NOMO-1 (cell line): ENCODE results near the gene ZNF800.

ENCODE experiments used
- DNase-seq, 2 experiments: peaks; one replicate each; lab custom pipeline; 2025; ENCODE audit not compliant: unreplicated experiment in 2 of 2; lab: John Stamatoyannopoulos, UW

Gene ZNF800

GRCh38 chr7:127390817-127391590, 1.5 kb downstream of the ZNF800 start:
- DNase-seq: no peak

DNA sequence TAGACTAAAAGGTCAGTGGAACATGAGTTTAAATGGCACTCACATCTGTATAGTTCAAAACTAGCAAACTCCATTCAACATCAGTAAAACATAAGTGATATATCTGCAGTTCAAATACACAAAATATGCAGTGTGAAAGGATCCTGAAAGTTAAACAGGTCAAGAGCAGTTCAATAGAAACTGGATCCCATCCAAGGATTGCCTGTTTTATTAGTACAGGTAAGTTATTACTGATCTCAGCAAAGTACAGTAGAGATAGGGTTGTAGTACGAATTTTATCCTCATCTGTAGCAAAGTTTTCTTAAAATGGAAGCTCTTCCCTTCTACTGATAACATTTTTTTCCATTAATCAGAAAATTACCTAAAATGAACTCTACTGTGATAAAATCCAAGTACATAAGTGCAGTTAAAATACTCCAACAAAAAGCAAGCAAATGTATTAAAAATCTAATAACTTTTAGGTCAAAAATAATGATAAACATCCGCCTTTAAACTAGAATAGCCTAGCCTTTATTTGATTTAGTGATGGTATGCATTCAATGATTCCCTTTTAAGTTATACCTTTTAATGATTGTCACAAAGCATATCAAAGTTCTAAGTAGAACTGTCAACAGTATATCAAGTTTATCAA, 2.2 kb downstream of the ZNF800 start:
- DNase-seq: no peak

DNA sequence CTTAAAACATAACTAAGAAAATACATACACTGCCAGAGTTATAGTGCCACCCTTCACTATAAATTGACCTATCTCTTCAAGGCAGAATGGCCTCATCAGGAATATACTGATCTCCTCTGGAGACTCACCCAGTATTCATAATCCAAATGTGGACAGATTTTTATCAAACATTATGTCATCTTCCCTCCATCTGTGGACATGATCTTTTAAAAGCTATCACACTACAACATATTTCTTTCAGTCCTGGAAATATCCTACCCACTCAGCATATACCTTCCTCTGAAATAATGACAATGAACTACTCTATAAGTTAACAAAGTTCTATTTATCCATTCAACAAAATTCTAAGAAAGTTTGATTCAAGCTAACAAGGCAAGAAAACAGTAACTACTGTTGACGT, 3.2 kb downstream of the ZNF800 start:
- DNase-seq: no peak

- DNase-seq: no peak
These were observed 4.5 kb downstream of the ZNF800 start for GRCh38 chr7:127387974-127388373.

DNA sequence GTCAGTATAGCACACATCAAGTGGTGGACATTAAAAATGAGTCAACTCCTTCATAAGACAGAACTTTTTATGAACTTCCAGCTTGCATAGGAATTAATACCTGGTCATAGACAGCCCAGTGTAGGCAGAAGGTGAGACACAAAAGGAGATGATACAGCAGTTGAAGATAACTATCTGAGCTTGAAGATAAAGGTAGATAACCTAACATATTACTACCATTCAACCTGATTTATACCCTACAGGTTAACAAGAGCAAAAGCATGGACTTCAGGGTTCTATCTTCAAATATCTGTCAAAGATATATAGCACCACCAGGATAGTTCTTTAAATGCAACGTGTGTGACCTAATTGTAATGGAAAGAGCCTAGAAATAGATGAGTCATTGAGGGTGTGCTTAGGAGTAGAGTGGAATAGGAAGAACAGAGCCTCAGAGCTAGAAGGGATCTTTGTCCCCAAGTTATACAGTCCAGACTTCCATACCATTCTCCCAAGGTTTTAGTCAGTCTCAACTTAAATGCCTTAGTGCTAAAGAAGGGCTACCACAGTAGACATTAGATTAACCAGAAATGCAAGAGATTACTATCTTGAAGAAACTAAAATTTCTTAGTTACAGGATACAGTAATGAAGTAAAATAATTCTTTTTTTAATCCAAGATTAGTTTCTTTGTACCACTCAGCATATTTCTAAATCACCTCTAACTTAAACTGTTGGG, 9.2 kb downstream of the ZNF800 start:
- DNase-seq: no peak

GRCh38 chr7:127382301-127383085, 10.0 kb downstream of the ZNF800 start:
- DNase-seq: no peak

DNA sequence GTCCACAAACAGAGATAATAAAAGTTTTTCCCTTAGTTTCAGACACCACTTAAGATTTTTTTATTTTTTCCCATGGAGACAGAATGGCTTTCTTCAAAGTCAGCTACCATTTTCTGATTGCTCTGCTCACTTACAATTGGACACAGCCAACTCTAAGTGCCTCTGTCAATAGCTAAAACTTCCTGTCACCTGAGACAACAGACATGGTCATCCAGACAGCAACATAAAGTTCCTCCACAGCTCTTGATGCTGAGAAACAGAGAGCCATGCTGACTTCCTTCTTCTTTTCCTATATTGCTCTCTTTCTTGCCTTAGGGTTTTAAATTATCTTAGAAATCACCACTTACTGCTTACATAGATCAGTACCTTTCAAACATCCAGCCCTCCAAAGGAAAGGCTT, 12.0 kb downstream of the ZNF800 start:
- DNase-seq: no peak

DNA sequence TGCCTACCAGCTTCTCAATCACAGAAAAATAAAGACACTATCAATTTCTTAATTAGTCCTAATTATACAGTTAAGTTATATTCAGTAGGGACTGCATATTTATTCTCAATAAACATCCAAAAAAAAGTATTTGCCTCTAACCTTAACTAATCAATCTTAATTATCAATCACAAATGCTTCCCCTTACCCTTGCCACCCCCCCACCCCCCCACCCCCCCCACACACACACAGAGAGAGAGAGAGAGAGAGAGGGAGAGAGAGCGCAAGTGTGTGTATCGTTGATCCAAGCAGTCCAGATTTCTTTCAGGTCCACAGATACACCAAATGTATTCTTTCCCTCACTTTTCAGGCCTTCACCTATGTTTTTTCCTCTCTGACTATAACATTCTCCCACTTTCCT, 12.9 kb downstream of the ZNF800 start:
- no peak for DNase-seq

GRCh38 chr7:127378537-127378936, 14.0 kb downstream of the ZNF800 start:
- DNase-seq: no peak

- no peak for DNase-seq
These were observed 15.1 kb downstream of the ZNF800 start for GRCh38 chr7:127377425-127377824.

DNA sequence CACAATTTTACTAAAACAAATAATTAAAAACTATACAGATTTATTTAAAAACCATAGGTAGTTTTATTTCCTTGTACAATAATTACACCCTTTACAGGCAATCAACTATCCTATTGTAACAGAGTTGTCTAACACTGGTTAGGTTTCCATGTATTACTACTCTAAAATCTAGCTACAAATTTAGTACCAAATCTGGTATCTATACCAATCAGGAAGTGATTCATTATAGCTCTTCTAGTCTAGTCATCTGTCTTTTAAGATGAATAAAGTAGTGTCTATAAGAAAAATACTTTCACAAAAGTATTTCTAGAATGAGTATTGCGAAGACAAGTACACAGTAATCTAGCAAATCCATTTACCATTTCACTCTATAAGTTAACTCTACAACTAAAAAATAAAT, 16.9 kb downstream of the ZNF800 start:
- DNase-seq: no peak

DNA sequence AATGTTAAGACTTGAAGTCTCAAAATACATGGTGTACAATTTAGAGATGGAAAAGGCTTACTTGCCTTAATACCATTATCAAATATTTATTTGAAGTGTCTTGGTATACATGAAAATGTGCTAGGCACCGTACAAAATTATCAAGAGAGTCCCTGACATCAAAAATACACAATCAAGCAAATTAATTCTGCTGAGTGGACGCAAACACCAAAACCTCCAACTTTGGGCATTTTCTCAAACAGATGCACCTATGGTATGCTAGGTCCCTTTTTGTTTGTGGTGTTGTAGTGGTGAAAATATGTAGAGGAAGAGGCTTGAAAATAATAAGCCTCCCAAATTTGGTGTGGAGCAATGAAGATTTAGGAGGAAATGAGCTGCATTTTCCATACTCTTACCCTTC, 24.8 kb downstream of the ZNF800 start:
- no peak for DNase-seq

DNA sequence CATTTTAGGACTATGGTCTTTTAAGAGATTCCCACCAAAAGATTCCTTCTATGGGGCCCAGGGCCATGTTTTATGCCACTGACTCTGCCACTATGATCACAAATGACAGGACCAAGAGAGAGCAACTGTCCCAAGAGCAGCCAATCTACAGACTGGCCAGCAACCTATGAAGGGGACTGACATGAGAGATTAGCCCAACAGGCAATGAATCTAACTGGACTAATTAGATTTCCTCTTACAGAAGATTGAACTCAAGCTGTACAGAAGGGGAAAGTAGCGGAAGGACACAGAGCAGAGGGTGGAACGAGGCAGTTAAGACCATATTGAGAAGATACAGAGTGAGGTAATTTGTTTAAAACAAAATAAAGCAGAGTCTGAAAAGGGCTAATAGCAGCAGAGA, 25.8 kb downstream of the ZNF800 start:
- no peak for DNase-seq

- DNase-seq: no peak
These were observed 26.6 kb downstream of the ZNF800 start for GRCh38 chr7:127365957-127366315.

DNA sequence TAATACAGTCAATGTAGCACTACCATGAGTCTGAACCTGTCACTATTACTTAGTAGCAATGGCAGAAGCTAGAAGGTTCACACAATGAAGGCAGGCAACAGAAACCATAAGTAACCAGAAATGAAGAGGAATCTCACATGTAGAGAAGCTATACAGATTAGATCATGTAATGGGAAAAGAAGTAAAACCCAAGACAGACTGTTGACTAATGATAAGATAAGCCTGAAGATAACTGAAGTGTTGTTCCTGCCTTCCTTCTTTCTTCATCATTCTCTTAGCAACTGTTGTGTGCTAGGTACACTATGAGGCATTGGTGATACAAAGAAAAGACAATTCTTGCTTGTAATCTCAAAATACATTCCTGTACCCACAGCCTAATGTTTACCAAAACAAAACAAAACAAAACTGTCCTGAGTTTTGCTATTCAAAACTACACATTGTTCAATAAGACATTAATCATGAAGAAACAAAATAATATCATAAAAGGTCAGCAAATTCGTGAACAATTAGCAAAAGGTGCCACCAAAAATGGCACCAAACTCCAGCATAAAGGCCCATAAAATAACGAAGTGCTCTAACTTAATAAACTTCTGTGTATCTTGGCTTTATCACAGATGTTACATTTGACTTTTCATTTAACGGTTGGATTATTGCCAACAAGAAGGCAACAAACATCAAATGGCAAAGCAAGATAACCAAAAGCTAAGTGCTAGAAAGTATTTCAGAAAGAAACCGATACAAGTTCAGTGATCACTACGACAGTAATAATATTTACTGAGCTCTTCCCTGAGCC, 27.1 kb downstream of the ZNF800 start:
- no peak for DNase-seq

DNA sequence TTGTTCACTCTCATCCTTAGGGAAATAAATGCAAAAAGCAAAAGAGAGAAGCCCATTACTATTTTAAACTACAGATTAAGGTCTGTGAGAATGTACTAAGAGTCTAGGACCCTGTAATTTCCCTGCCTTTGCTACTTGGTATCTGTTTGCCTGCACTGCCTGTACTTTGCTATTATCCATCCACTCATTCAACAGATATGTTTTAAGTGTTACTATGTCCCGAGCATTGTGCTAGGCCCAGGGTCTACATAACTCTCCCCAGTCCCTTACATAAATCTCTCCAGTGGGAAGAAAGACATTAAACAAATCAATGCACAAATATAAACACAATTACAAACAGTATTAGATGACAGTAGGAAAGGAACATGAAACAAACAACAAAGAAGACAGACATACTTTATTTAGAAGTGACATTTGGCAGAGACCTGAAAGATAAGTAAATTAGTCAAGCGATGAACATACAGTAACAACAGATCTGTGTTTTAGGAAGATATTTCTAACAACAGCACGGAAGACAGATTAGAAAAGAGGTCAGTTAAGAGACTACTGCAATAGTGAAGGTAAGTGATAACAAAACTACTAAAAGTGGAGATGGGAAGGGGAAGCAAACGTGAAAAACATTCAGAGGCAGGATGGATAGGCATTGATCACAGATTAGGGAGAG, 30.0 kb downstream of the ZNF800 start:
- no peak for DNase-seq

GRCh38 chr7:127361736-127362135, 30.8 kb downstream of the ZNF800 start:
- no peak for DNase-seq

- no peak for DNase-seq
These were observed 33.5 kb downstream of the ZNF800 start for GRCh38 chr7:127359011-127359410.

- no peak for DNase-seq
These were observed 38.6 kb downstream of the ZNF800 start for GRCh38 chr7:127353897-127354296.

GRCh38 chr7:127350586-127350985, 41.9 kb downstream of the ZNF800 start:
- no peak for DNase-seq
